Neuronal stem cell (in vitro differentiated cells): ENCODE data around the gene RASGEF1C.

Experiments used
- DNase-seq: peaks from one replicate; pipeline ENCODE4 v3.0.0-alpha.2; 2013; ENCODE audit warnings: low spot score
- H2AFZ ChIP-seq: one replicate; pipeline ENCODE4 v1.6.1; 2013; ENCODE audit warnings: mild to moderate bottlenecking, low read length, inconsistent platforms
- H2AK5ac ChIP-seq: 2 replicates; pipeline ENCODE4 v1.6.1; 2013; ENCODE audit warnings: low read depth, mild to moderate bottlenecking, inconsistent platforms, low read length, moderate library complexity, mixed read lengths
- H2BK120ac ChIP-seq: 2 replicates; pipeline ENCODE4 v1.6.1; 2013; ENCODE audit warnings: low read depth, mild to moderate bottlenecking, inconsistent platforms, low read length, moderate library complexity, mixed read lengths
- H2BK12ac ChIP-seq: one replicate; pipeline ENCODE4 v1.6.1; 2013; ENCODE audit warnings: low read length, inconsistent platforms
- H2BK15ac ChIP-seq: 2 replicates; pipeline ENCODE4 v1.6.1; 2013; ENCODE audit warnings: mild to moderate bottlenecking, low read length, inconsistent platforms, mixed read lengths
- H2BK5ac ChIP-seq: one replicate; pipeline ENCODE4 v1.6.1; 2013; ENCODE audit warnings: inconsistent platforms, mild to moderate bottlenecking, low read length, moderate library complexity
- H3K14ac ChIP-seq: one replicate; pipeline ENCODE4 v1.6.1; 2013; ENCODE audit warnings: low read length, inconsistent platforms
- H3K18ac ChIP-seq: 2 replicates; pipeline ENCODE4 v1.6.1; 2013; ENCODE audit warnings: low read length, inconsistent platforms
- H3K23ac ChIP-seq: 2 replicates; pipeline ENCODE4 v1.6.1; 2013; ENCODE audit warnings: low read depth, mild to moderate bottlenecking, mixed read lengths, low read length, inconsistent platforms; ENCODE audit not compliant: poor library complexity
- H3K27ac ChIP-seq: replicated peaks from 3 replicates; pipeline ENCODE4 v1.5.1; 2013; ENCODE audit warnings: low read length, inconsistent platforms
- H3K27me3 ChIP-seq, 3 experiments: 2 replicates each; pipeline ENCODE4 v1.6.1; 2013; ENCODE audit warnings: low read length in 3 of 3, mild to moderate bottlenecking in 2 of 3, inconsistent platforms in 1 of 3, low read depth in 1 of 3, mixed read lengths in 1 of 3, moderate library complexity in 1 of 3; ENCODE audit not compliant: control insufficient read depth in 3 of 3, insufficient read depth in 3 of 3
- H3K36me3 ChIP-seq, 2 donors: replicated peaks in 1 of 2; 2 replicates each; pipeline ENCODE4 v1.6.1; 2013; ENCODE audit warnings: low read length in 2 of 2; ENCODE audit not compliant: control insufficient read depth in 2 of 2, insufficient read depth in 2 of 2
- H3K4ac ChIP-seq: 2 replicates; pipeline ENCODE4 v1.6.1; 2013; ENCODE audit warnings: inconsistent platforms, mild to moderate bottlenecking, low read length, moderate library complexity
- H3K4me1 ChIP-seq, 2 donors: 1 replicate in 1 of 2; 2 replicates in 1 of 2; pipeline ENCODE4 v1.6.1; 2013; ENCODE audit warnings: low read length in 2 of 2, low read depth in 1 of 2; ENCODE audit not compliant: control insufficient read depth in 2 of 2, insufficient read depth in 1 of 2
- H3K4me2 ChIP-seq: one replicate; pipeline ENCODE4 v1.6.1; 2013; ENCODE audit warnings: mild to moderate bottlenecking, low read length, inconsistent platforms; ENCODE audit not compliant: insufficient read depth, poor library complexity, severe bottlenecking
- H3K4me3 ChIP-seq, 2 donors: 2 replicates each; pipeline ENCODE4 v1.5.1; 2013; ENCODE audit warnings: low read length in 2 of 2, mild to moderate bottlenecking in 2 of 2, inconsistent platforms in 1 of 2, moderate library complexity in 1 of 2
- H3K79me1 ChIP-seq: one replicate; pipeline ENCODE4 v1.6.1; 2013; ENCODE audit warnings: low read depth, mild to moderate bottlenecking, inconsistent platforms, low read length, moderate library complexity
- H3K9ac ChIP-seq: one replicate; pipeline ENCODE4 v1.6.1; 2013; ENCODE audit warnings: mild to moderate bottlenecking, low read depth, low read length, inconsistent platforms; ENCODE audit not compliant: poor library complexity
- H3K9me3 ChIP-seq, 2 donors: replicated peaks in 1 of 2; 2 replicates each; pipeline versions ENCODE3 to v1.6.1; 2013; ENCODE audit warnings: low read length in 2 of 2, mild to moderate bottlenecking in 2 of 2, inconsistent platforms in 1 of 2, low read depth in 1 of 2, mixed read lengths in 1 of 2, moderate library complexity in 1 of 2; ENCODE audit not compliant: control insufficient read depth in 2 of 2, insufficient read depth in 1 of 2
- H4K8ac ChIP-seq: one replicate; pipeline ENCODE4 v1.6.1; 2013; ENCODE audit warnings: low read depth, mild to moderate bottlenecking, inconsistent platforms, low read length, moderate library complexity
- H4K91ac ChIP-seq: one replicate; pipeline ENCODE4 v1.6.1; 2013; ENCODE audit warnings: low read length, low read depth, mild to moderate bottlenecking, inconsistent platforms; ENCODE audit not compliant: poor library complexity
- WGBS, 2 donors: extraction: QIAGEN DNeasy Blood & Tissue Kit; methylation state at CpG; one replicate each; pipeline ENCODE4 v1.1.7; 2013; ENCODE audit warnings: missing lambda C conversion rate in 2 of 2, mixed read lengths in 1 of 2; ENCODE audit not compliant: insufficient read length in 2 of 2, insufficient replicate concordance in 1 of 2; ENCODE audit errors: extremely low coverage in 2 of 2; 5-methylcytosine and 5-hydroxymethylcytosine counted together

The RASGEF1C gene

DNA sequence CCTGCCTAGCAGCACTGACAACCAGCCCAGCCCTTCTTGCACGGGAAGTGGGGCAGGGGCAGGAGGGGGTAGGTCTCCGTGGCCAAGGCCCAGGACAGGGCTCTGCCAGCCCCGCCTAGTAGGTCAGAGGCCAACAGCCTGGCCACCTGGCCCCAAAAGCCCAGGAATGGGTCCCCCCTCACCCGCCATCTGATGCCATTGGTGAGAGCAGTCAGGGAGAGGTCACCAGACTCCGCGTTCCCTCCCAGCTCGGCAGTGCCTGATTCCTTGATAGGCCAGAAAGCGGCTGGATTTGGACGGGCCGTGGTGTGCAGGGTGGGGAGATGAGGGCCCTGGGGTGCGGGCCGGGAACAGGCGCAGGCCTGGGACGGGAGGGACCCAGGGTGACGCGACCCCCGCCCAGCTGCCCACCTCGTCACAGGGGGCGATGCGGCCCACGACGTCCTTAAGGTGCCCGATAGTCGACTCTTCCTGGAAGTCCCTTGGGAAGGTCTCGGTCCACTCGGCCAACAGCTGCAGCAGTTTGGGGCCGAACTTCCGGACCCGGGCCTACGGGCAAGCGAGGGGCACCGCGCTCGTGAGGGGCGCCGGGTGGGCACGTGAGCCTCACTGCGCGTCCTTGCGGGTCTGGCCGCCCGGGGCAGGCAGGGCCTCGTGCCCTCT lies 72.9 kb downstream of the RASGEF1C start:
- Histone ChIP-seq H3K36me3 (no peaks in the 10 kb centered on the region), H3K4me1 (peaks cover 0 to 8% of the 10 kb centered on the region in 2 donors), H3K18ac (peak overlapping the region; percentile 71), H4K91ac (no peak overlapping the region), H3K14ac (peak overlapping the region; percentile 94), H2BK15ac (peak overlapping the region; percentile 33), H2BK12ac (peak overlapping the region; percentile 84), H4K8ac (peak overlapping the region; percentile 65), H3K27me3 (peaks cover 0 to 19% (median 0%) of the 10 kb centered on the region in 3 experiments), H3K79me1 (peaks cover 4% of the 10 kb centered on the region), H2AK5ac (peak overlapping the region; percentile 92), H2AFZ (no peak overlapping the region), H3K23ac (peak overlapping the region; percentile 43), H3K9me3 (peaks cover 0 to 2% of the 10 kb centered on the region in 2 donors), H3K9ac (peak overlapping the region; percentile 50), H2BK120ac (peak overlapping the region; percentile 72), H2BK5ac (peak overlapping the region; percentile 39), H3K4me2 (no peak overlapping the region), H3K27ac (no peak overlapping the region), H3K4me3 (no peak overlapping the region), H3K4ac (no peak overlapping the region)
- no peak for DNase-seq
- no CpG with 5 or more reads among the region's 43 CpGs for WGBS, 2 donors

DNA sequence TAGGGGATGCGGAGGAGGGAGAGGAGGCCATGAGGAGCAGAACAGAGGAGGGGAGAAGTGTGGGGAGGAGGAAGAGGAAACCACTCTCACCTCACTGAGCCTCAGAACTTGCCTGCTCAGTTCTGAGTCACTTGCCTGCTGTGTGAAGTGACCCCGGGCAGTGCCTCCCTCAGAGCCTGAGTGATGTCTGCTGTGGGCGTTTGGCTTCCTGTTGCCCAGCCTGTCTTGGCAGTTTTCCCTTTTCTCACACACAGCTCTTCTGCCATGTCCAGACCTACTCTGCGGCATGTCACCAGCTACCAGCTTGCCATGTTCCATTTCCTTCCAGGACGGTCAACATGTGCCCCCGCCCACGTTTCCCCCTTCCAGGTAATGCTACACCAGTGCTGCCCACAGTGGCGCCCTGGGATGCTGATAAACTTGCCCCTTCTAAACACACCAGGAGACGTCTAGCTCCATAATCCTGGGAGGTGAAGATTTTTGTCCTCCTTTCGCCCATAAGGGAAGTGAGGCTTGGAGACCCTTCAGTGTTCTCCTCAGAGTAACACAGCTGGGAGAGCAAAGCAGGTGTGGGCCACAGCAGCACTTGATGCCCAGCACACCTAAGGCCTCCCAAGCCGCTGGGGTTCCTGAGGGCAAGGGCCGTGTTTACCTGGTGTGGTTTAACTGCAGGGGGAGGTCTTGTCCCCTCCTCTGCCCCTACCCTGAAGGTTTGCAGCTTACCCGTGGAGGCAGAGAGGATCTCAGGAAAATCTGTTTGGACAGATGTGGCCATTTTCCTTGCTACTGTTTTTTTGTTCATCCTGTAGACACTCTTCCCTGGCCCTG lies 73.7 kb downstream of the RASGEF1C start:
- H2BK12ac ChIP-seq = no peak overlapping the region
- H3K4ac ChIP-seq = no peak overlapping the region
- peak overlapping the region; percentile 64 for H3K18ac ChIP-seq
- H2BK120ac ChIP-seq = no peak overlapping the region
- peak overlapping the region; percentile 6 for H3K23ac ChIP-seq
- no peak overlapping the region for H3K4me2 ChIP-seq
- H3K14ac ChIP-seq = no peak overlapping the region
- H3K79me1 ChIP-seq = peaks cover 4% of the 10 kb centered on the region
- H3K9me3 ChIP-seq = no peaks in the 10 kb centered on the region
- no peak overlapping the region for H3K4me3 ChIP-seq
- no CpG with 5 or more reads among the region's 13 CpGs for WGBS, 2 donors
- no peak overlapping the region for H4K91ac ChIP-seq
- H2AFZ ChIP-seq = no peak overlapping the region
- H3K9ac ChIP-seq = no peak overlapping the region
- H2BK15ac ChIP-seq = no peak overlapping the region
- no peaks in the 10 kb centered on the region for H3K36me3 ChIP-seq
- H4K8ac ChIP-seq = peak overlapping the region; percentile 43
- peaks cover 0 to 21% (median 0%) of the 10 kb centered on the region in 3 experiments for H3K27me3 ChIP-seq
- H3K4me1 ChIP-seq = peaks cover 0 to 4% of the 10 kb centered on the region in 2 donors
- peak overlapping the region; percentile 92 for H2AK5ac ChIP-seq
- no peak for DNase-seq
- no peak overlapping the region for H3K27ac ChIP-seq
- H2BK5ac ChIP-seq = peak overlapping the region; percentile 39

DNA sequence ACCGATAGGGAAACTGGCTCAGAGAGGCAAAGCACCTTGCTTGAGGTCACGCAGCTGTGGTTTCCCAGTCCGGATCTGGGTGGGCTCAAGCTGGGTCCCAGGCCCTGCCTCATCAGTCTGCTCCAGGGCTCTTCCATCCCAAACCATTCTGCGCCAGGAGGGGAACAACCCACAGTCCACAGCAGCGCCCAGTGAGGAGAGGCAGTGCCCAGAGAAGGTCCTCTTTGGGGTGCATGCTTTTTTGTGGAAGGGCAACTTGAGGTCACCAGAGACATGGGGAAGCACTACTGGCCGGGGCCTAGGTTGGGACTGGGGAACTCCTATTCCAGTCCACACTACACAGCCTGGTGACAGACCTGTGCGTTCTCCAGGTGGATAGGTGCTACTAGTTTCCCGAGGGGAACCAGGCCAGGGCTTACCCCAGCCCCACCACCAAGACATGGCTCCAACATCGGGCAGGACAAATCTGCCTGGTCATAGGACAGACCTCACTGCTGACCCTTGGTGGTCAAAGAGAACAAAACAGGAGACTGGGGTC lies 75.0 kb downstream of the RASGEF1C start:
- no peak for DNase-seq
- no peak overlapping the region for H3K18ac ChIP-seq
- WGBS, 2 donors = no CpG with 5 or more reads among the region's 9 CpGs
- H2BK15ac ChIP-seq = no peak overlapping the region
- no peak overlapping the region for H3K23ac ChIP-seq
- no peaks in the 10 kb centered on the region for H3K4me1 ChIP-seq
- no peak overlapping the region for H3K4ac ChIP-seq
- no peak overlapping the region for H2BK5ac ChIP-seq
- H2BK12ac ChIP-seq = no peak overlapping the region
- peaks cover 0 to 26% (median 0%) of the 10 kb centered on the region in 3 experiments for H3K27me3 ChIP-seq
- H4K91ac ChIP-seq = no peak overlapping the region
- no peak overlapping the region for H4K8ac ChIP-seq
- no peak overlapping the region for H3K4me2 ChIP-seq
- H2BK120ac ChIP-seq = no peak overlapping the region
- no peak overlapping the region for H3K9ac ChIP-seq
- no peaks in the 10 kb centered on the region for H3K9me3 ChIP-seq
- no peak overlapping the region for H3K4me3 ChIP-seq
- H3K36me3 ChIP-seq = no peaks in the 10 kb centered on the region
- H2AFZ ChIP-seq = no peak overlapping the region
- no peak overlapping the region for H3K14ac ChIP-seq
- H3K27ac ChIP-seq = no peak overlapping the region
- peaks cover 4% of the 10 kb centered on the region for H3K79me1 ChIP-seq
- no peak overlapping the region for H2AK5ac ChIP-seq

DNA sequence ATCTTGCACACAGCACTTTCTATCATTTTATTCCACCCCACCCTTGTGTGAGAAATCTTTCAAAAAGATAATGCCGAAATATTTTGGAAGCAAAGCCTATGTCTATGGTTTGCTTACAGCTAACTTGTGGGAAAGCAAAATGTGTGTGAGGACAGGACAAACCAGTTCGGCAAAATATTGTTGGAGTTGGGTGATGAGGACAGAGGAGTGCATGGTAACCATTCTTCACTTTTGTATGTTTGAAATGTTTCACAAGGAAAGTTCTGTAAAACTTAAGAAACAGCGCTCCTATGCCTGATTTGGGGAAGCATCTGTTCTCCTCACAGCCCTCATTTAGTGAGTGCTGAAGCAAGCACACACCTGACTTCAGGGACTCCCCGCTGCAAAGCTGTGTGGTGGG lies 75.5 kb downstream of the RASGEF1C start:
- Histone ChIP-seq H3K18ac (no peak overlapping the region), H3K27me3 (peaks cover 0 to 27% (median 0%) of the 10 kb centered on the region in 3 experiments)
- no CpG with 5 or more reads among the region's 4 CpGs for WGBS, 2 donors

More for the DNA sequence above, 75.5 kb downstream of the RASGEF1C start:
- Histone ChIP-seq H3K79me1 (peaks cover 4% of the 10 kb centered on the region), H3K14ac (no peak overlapping the region), H2AFZ (no peak overlapping the region), H3K27ac (no peak overlapping the region), H4K91ac (no peak overlapping the region), H2AK5ac (no peak overlapping the region), H3K4me2 (no peak overlapping the region), H4K8ac (no peak overlapping the region), H2BK120ac (no peak overlapping the region), H3K4me3 (no peak overlapping the region), H3K23ac (no peak overlapping the region), H3K4ac (no peak overlapping the region), H3K9ac (no peak overlapping the region), H2BK15ac (no peak overlapping the region), H2BK12ac (no peak overlapping the region), H3K36me3 (no peaks in the 10 kb centered on the region), H2BK5ac (no peak overlapping the region), H3K4me1 (no peaks in the 10 kb centered on the region), H3K9me3 (no peaks in the 10 kb centered on the region)
- no peak for DNase-seq
